Measurements from ENCODE around the gene RAB39A.
A peak's percentile ranks its signal among the peaks of the same experiment; 100 is the strongest.

The RAB39A gene

GRCh38 chr11:107973641-107974040, 45.4 kb downstream of the RAB39A start:
- TF ChIP-seq CTCF (IDR thresholded peaks at IDR 0.05; ENCODE audit: low read depth, low read length) (no peak), POLR2A (IDR thresholded peaks at IDR 0.05; ENCODE audit: extremely low read depth, insufficient read length) (no peak), MYC (IDR thresholded peaks at IDR 0.05; ENCODE audit: low read depth, low read length) (no peak)
- TF ChIP-seq, protein P1, sequence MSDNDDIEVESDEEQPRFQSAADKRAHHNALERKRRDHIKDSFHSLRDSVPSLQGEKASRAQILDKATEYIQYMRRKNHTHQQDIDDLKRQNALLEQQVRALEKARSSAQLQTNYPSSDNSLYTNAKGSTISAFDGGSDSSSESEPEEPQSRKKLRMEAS (IDR thresholded peaks at IDR 0.05; ENCODE audit: low read depth, low read length) = no peak
- no peak for DNase-seq (ENCODE audit: low read depth)

GRCh38 chr11:107988397-107989158, 60.3 kb downstream of the RAB39A start:
- TF ChIP-seq, protein P1 (IDR thresholded peaks at IDR 0.05; ENCODE audit: low read depth, low read length) = peak; percentile 34; the same call in 1 of the 2 replicates
- TF ChIP-seq POLR2A (IDR thresholded peaks at IDR 0.05; ENCODE audit: extremely low read depth, insufficient read length) = no peak
- peak; percentile 83 for DNase-seq (ENCODE audit: low read depth)
- no peak overlapping the region for H3K4me3 ChIP-seq (ENCODE audit: low read depth, low read length)

More at GRCh38 chr11:107973641-107974040, 45.4 kb downstream of the RAB39A start:
- H3K4me3 ChIP-seq (ENCODE audit: low read depth, low read length) = no peak overlapping the region

GRCh38 chr11:107991868-107992414, 63.7 kb downstream of the RAB39A start:
- DNase-seq (ENCODE audit: low read depth) = no peak
- TF ChIP-seq MYC (IDR thresholded peaks at IDR 0.05; ENCODE audit: low read depth, low read length) (no peak), CTCF (IDR thresholded peaks at IDR 0.05; ENCODE audit: low read depth, low read length) (no peak), POLR2A (IDR thresholded peaks at IDR 0.05; ENCODE audit: extremely low read depth, insufficient read length) (no peak)
- TF ChIP-seq, protein P1 (IDR thresholded peaks at IDR 0.05; ENCODE audit: low read depth, low read length) = no peak
- no peak overlapping the region for H3K4me3 ChIP-seq (ENCODE audit: low read depth, low read length)

- H3K4me3 ChIP-seq (ENCODE audit: low read depth, low read length) = no peak overlapping the region
- TF ChIP-seq CTCF (IDR thresholded peaks at IDR 0.05; ENCODE audit: low read depth, low read length) (no peak), POLR2A (IDR thresholded peaks at IDR 0.05; ENCODE audit: extremely low read depth, insufficient read length) (no peak), MYC (IDR thresholded peaks at IDR 0.05; ENCODE audit: low read depth, low read length) (no peak)
- TF ChIP-seq, protein P1 (IDR thresholded peaks at IDR 0.05; ENCODE audit: low read depth, low read length) = no peak
- DNase-seq (ENCODE audit: low read depth) = no peak
Measured at GRCh38 chr11:107996006-107996776, 67.9 kb downstream of the RAB39A start.

DNA sequence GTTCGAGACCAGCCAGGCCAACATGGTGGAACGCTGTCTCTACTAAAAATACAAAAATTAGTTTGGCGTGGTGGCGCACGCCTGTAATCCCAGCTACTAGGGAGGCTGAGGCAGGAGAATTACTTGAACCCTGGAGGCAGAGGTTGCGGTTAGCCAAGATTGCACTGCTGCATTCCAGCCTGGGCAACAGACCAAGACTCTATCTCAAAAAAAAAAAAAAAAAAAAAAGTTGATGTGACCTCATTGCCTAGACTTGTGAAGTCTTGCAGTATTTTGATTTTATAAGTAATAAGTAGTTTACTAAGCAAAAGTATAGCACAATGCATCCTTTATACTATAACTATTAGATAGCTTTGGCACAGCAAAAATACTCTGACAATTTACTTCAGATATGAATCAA, 70.5 kb downstream of the RAB39A start:
- no peak for DNase-seq (ENCODE audit: low read depth)
- H3K4me3 ChIP-seq (ENCODE audit: low read depth, low read length) = no peak overlapping the region
- TF ChIP-seq MYC (IDR thresholded peaks at IDR 0.05; ENCODE audit: low read depth, low read length) (no peak), POLR2A (IDR thresholded peaks at IDR 0.05; ENCODE audit: extremely low read depth, insufficient read length) (no peak), CTCF (IDR thresholded peaks at IDR 0.05; ENCODE audit: low read depth, low read length) (no peak)
- TF ChIP-seq, protein P1 (IDR thresholded peaks at IDR 0.05; ENCODE audit: low read depth, low read length) = no peak
